GM12872 (cell line): ENCODE results near the gene GTPBP6.

Source experiments
- CTCF ChIP-seq: IDR thresholded peaks from 3 replicates; pipeline ENCODE4 v1.5.1; 2011; ENCODE audit warnings: low read depth, mild to moderate bottlenecking, low read length, moderate library complexity; ENCODE audit not compliant: insufficient read depth

GTPBP6 gene

DNA sequence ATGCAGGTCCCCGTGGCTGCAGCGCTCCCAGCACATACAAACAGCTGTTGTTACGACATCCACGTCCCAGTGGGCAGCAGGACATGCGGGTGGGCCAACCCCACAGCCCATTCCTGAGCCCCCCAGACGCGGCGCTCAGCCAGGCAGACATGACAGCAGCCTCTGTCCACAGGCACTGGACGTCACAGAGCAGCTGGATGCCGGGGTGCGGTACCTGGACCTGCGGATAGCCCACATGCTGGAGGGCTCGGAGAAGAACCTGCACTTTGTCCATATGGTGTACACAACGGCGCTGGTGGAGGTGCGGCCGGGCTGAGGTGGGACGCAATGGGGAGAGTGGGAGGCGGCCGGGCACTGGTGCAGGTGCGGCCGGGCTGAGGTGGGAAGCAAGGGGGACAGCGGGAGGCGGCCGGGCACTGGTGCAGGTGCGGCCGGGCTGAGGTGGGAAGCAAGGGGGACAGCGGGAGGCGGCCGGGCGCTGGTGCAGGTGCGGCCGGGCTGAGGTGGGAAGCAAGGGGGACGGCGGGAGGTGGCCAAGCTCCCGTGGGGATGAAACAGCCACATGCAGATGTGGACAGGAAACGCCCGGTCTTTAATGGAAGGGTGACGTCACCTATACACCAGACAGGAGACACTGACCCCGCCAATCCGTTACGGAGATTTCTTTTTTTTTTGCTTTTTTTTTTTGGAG lies 28.0 kb downstream of the GTPBP6 start:
- no peak for TF ChIP-seq CTCF

DNA sequence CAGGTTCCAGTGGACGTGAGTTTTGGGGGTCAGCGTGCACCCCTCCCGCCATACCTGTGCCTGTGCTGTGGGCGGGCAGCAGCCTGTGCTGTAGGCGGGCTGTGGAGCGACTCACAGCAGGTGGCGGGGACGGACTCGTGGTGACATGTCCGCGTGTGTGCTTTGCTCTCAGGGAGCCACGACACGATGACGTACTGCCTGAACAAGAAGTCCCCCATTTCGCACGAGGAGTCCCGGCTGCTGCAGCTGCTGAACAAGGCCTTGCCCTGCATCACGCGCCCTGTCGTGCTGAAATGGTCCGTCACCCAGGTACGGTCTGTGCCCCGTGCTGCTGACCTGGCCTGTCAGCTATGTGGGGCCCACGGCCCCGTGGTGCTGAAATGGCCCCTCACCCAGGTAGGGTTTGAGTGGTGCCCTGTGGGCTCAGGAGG lies 30.0 kb downstream of the GTPBP6 start:
- no peak for TF ChIP-seq CTCF

DNA sequence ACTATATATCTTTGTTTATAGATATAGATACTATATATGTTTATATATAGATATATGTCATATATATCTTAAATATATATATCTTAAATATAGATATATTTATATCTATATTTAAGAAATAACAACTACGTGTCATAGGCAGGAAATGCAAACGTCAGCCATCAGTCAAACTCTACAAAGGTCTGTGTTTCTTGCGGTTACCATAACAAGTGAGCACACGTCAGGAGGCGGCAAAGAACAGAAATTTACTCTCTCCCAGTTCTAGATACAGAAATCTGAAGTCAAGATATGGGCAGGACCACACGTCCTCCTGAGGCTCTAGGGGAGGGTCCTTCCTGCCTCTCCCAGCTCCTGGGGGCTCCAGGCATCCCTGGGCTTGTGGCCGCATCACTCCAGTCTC lies 30.9 kb downstream of the GTPBP6 start:
- no peak for TF ChIP-seq CTCF

- no peak for TF ChIP-seq CTCF
Observed at GRCh38 chrX:285076-285677, 33.4 kb downstream of the GTPBP6 start.

DNA sequence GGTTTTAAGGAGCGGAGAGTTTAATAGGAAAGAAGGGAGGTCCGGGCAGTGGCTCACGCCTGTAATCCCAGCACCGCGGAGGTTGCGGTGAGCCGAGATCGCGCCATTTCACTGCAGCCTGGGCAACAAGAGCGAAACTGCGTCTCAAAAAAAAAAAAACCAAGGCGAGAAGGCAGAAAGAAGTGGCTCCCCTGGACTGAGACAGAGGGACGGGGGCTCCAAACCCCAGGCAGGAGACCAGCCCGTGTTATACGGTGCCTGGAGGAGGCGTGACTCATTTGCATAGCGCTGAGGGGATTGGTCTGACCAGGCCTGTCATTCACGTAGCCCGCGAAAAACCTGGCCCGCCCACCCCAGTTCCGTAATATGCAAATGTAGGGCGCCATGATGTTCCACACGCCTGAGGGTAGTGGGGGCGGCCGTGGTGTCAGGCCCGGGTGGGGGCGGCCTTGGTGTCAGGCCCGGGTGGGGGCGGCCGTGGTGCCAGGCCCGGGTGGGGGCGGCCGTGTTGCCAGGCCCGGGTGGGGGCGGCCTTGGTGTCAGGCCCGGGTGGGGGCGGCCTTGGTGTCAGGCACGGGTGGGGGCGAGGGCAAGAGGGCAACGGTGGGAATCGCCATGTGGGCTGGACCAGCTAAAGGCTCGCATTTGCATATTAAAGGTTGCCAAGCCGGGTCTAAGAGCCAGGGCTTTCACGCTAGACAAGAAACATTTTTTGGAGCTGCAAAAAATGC lies 35.3 kb downstream of the GTPBP6 start:
- TF ChIP-seq CTCF, result no peak

DNA sequence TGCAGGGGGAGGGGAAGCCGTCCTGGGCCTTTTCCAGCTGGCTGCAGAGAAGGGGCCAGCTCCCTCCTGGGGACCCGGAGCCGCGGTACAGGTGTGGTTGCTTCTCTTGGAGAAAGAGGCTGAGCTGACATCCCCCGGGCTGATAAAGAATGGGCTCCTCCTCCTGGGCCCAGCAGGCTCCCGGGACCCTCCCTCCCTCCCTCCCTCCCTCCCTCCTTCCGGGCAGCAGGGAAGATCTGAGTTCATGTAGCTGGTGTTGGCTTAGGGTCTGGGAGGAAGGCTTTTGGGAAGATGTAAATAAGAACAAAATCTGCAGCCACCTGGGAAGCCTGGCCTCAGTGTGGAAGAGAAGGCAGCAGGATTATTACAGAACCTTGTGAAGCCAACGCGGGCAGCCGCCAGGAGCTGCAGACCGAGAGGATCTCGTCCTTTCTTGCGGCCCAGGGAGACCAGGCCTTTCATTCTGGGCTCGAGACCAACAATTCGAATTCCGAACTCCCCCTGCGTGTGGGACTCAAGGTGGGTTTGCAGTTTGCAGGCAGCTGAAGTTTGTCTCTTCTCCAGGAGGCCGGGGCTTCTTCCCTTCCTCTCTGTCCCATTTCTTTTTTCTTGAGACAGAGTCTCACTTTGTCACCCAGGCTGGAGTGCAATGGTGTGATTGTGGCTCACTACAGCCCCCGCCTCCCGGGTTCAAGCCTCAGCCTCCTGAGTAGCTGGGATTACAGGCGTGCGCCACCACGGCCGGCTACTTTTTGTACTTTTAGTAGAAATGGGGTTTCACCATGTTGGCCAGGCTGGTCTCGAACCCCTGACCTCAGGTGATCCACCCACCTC lies 37.2 kb downstream of the GTPBP6 start, which contains the start of gene PLCXD1:
Gene PLCXD1 (plus strand): TSS at position 216 of the 834 bp plus-strand sequence. CDS start 2,807 bp downstream, outside the sequence.
- no peak for TF ChIP-seq CTCF
